GM19025 (cell line): Measurements from ENCODE around the gene CD4.

Source experiments
- ATAC-seq: cut with Tn5 transposase; IDR thresholded peaks from one replicate; pipeline ENCODE4 v1.9.1; 2021; ENCODE audit warnings: mild to moderate bottlenecking, low read depth, moderate library complexity; ENCODE audit not compliant: unreplicated experiment

CD4 gene

GRCh38 chr12:6840761-6841515 lies 51.6 kb downstream of the CD4 start, which contains the start of gene GNB3:
Gene GNB3 (plus strand): TSS chr12:6840925. CDS start chr12:6841288, 363 bp downstream.
- ATAC-seq = no peak

GRCh38 chr12:6842075-6842474 lies 52.7 kb downstream of the CD4 start:
- no peak for ATAC-seq

GRCh38 chr12:6843118-6843902 lies 54.0 kb downstream of the CD4 start:
- ATAC-seq = no peak

GRCh38 chr12:6845395-6845794 lies 56.1 kb downstream of the CD4 start:
- no peak for ATAC-seq

GRCh38 chr12:6846316-6846869 lies 57.1 kb downstream of the CD4 start:
- no peak for ATAC-seq

- ATAC-seq = no peak
These were observed 58.3 kb downstream of the CD4 start for GRCh38 chr12:6847676-6848075.

- no peak for ATAC-seq
These were observed 60.1 kb downstream of the CD4 start for GRCh38 chr12:6849427-6849826.

- ATAC-seq = no peak
These were observed 60.7 kb downstream of the CD4 start for GRCh38 chr12:6849976-6850560.

GRCh38 chr12:6850796-6851152 lies 61.4 kb downstream of the CD4 start:
- ATAC-seq = no peak

GRCh38 chr12:6851153-6851920 lies 62.0 kb downstream of the CD4 start, which contains the start of gene CDCA3:
Gene CDCA3 (minus strand): TSS chr12:6851286. CDS start chr12:6850952, 334 bp downstream.
- ATAC-seq = peak; percentile 37

- peak; percentile 69 for ATAC-seq
These were observed 62.8 kb downstream of the CD4 start, which contains the start of gene USP5 for GRCh38 chr12:6851921-6852650. Gene USP5 (plus strand): TSS chr12:6852150. CDS start chr12:6852180, 30 bp downstream.

GRCh38 chr12:6852651-6853354 lies 63.5 kb downstream of the CD4 start:
- ATAC-seq = no peak

- no peak for ATAC-seq
These were observed 64.3 kb downstream of the CD4 start for GRCh38 chr12:6853626-6854025.

- ATAC-seq = no peak
These were observed 64.7 kb downstream of the CD4 start for GRCh38 chr12:6854036-6854435.

- no peak for ATAC-seq
These were observed 66.0 kb downstream of the CD4 start for GRCh38 chr12:6855322-6855721.

GRCh38 chr12:6858799-6859198 lies 69.5 kb downstream of the CD4 start:
- no peak for ATAC-seq

GRCh38 chr12:6860116-6860515 lies 70.8 kb downstream of the CD4 start:
- no peak for ATAC-seq

GRCh38 chr12:6860942-6861341 lies 71.6 kb downstream of the CD4 start:
- ATAC-seq = no peak

- no peak for ATAC-seq
These were observed 72.1 kb downstream of the CD4 start for GRCh38 chr12:6861391-6861790.
